SKM-1 (cell line): ENCODE data around the gene PAQR8.
"Not testable (repeated sequence)": the region's sequence is repeated elsewhere in the genome, so short reads cannot be mapped to it uniquely, and the experiment has no call there.

Experiments used
- DNase-seq: peaks from one replicate; lab custom pipeline; 2025; ENCODE audit not compliant: unreplicated experiment; lab: John Stamatoyannopoulos, UW

PAQR8 gene

GRCh38 chr6:52405243-52405642 is 43.3 kb downstream of the PAQR8 start:
- no peak for DNase-seq

- DNase-seq: peak; percentile 24
Measured at GRCh38 chr6:52407467-52407866, 45.5 kb downstream of the PAQR8 start.

- DNase-seq: no peak
Measured at GRCh38 chr6:52409499-52409898, 47.5 kb downstream of the PAQR8 start.

GRCh38 chr6:52410979-52411378 is 49.0 kb downstream of the PAQR8 start:
- no peak for DNase-seq

- DNase-seq: no peak
Measured at GRCh38 chr6:52411911-52412310, 50.0 kb downstream of the PAQR8 start.

GRCh38 chr6:52415333-52415732 is 53.4 kb downstream of the PAQR8 start:
- no peak for DNase-seq

GRCh38 chr6:52415917-52416628 is 54.1 kb downstream of the PAQR8 start:
- no peak for DNase-seq

- no peak for DNase-seq
Measured at GRCh38 chr6:52416629-52417151, 54.7 kb downstream of the PAQR8 start.

- DNase-seq: no peak
Measured at GRCh38 chr6:52417675-52418111, 55.7 kb downstream of the PAQR8 start.

GRCh38 chr6:52418606-52419005 is 56.7 kb downstream of the PAQR8 start:
- no peak for DNase-seq

GRCh38 chr6:52419809-52420667 is 58.1 kb downstream of the PAQR8 start, which contains the start of gene EFHC1:
Gene EFHC1, plus strand, starts transcription at chr6:52420342. Its CDS starts 69 bp downstream, at chr6:52420411.
- peak; percentile 96 for DNase-seq

GRCh38 chr6:52420668-52421358 is 58.9 kb downstream of the PAQR8 start:
- no peak for DNase-seq

- no peak for DNase-seq
Measured at GRCh38 chr6:52422156-52422555, 60.2 kb downstream of the PAQR8 start.

GRCh38 chr6:52423448-52423847 is 61.5 kb downstream of the PAQR8 start:
- no peak for DNase-seq

- no peak for DNase-seq
Measured at GRCh38 chr6:52423971-52424381, 62.0 kb downstream of the PAQR8 start.

- DNase-seq: no peak
Measured at GRCh38 chr6:52424513-52424912, 62.6 kb downstream of the PAQR8 start.

- no peak for DNase-seq
Measured at GRCh38 chr6:52426667-52427066, 64.7 kb downstream of the PAQR8 start.

- DNase-seq: not testable (repeated sequence)
Measured at GRCh38 chr6:52433294-52433693, 71.3 kb downstream of the PAQR8 start.

- no peak for DNase-seq
Measured at GRCh38 chr6:52435345-52435744, 73.4 kb downstream of the PAQR8 start.

- DNase-seq: no peak
Measured at GRCh38 chr6:52438926-52439325, 77.0 kb downstream of the PAQR8 start.

- no peak for DNase-seq
Measured at GRCh38 chr6:52454556-52454955, 92.6 kb downstream of the PAQR8 start.
